ENCODE data around the gene PLEKHM3.
"Not testable (repeated sequence)": the region's sequence is repeated elsewhere in the genome, so short reads cannot be mapped to it uniquely, and the experiment has no call there.

Gene PLEKHM3

DNA sequence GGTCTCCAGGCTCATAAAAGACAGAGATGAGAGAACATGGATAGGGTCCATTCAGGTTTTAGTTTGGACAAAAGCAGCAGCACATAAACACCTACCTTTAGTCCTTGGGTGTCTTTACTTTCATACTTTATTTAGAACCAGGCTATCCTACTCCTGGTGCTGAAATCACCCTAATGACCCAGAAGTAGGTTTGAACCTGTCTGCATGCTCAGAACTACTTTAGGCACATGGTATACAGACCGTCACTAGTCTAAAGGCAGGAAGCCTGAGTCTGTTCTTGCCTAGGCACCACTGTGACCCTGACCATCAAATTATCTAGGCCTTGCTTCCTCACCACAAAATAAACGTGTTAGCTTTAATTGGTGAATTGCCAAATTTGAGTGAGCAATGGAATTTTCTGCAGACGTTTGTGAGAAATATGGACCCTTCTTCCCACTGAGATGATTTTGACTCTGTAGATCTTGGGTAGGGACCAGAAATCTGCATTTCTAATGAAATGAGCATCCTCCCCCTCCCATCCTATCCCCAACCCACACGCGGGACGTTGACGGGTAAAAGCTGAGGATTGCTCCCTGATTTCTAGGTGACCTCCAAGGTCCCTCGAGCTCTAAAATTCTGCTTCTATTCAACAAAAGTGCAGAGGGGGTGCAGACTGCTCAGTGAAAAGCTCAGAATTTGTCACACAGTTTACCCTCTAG, 75.1 kb downstream of the PLEKHM3 start:
- no peak for DNase-seq

DNA sequence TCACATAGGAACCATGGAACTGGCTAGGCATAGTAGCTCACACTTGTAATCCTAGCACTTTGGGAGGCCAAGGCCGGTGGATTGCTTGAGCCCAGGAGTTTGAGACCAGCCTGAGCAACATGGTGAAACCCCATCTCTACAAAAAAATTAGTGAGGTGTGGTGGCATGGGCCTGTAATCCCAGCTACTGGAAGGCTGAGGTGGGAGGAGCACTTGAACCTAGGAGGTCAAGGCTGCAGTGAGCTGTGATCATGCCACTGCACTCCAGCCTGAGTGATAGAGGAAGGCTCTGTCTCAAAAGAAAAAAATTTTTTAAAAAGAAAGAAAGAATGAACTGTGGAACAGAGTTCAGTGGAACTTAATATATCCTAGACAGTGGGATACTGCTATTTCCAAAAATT, 76.1 kb downstream of the PLEKHM3 start:
- DNase-seq: not testable (repeated sequence)

DNA sequence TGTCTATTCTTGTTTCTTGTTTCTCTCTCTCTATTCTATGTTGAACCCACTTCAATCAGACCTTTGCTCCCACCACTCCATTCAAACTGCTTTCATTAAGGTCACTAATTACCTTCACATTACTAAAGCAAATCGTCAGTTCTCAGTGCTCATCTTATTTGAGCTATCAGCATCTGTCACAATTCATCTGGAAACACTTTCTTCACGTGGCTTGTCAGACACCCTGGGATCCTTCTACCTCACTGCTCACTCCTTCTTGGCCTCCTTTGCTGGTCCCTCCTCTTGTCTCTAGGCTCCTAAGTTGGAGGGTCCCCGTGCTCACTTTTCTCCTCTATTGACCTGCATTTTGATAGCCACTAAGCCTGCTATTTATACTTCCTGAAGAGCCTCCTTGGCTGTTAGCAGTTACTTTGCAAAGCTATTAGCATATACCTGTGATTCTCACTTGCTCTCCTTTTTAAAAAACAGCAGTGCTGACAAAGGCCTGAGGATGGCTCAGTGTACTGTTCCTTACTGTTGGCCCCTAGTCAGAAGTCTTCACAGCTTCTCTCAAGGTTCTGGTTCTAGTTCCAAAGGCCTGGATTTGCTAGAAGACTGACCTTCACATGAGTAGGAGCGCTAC, 80.2 kb downstream of the PLEKHM3 start:
- DNase-seq: no peak

DNA sequence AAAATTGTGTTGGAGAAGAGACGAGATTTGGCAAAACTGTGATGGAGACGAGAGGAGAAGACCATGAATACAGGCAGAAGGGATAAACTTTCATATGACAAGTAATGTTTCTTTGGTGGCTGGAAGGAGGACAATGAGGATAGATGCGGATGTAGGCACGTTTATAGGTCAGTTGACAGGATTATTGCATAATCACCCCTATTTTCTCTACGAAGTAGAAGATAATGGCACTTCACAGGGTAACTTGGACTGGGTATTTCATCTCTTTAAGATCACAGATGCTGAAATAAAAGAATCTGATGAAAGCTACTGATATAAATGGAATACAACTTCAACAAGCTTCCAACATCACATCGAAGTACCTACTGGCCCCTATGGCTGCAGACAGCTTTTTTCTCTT, 81.0 kb downstream of the PLEKHM3 start:
- DNase-seq: no peak

DNA sequence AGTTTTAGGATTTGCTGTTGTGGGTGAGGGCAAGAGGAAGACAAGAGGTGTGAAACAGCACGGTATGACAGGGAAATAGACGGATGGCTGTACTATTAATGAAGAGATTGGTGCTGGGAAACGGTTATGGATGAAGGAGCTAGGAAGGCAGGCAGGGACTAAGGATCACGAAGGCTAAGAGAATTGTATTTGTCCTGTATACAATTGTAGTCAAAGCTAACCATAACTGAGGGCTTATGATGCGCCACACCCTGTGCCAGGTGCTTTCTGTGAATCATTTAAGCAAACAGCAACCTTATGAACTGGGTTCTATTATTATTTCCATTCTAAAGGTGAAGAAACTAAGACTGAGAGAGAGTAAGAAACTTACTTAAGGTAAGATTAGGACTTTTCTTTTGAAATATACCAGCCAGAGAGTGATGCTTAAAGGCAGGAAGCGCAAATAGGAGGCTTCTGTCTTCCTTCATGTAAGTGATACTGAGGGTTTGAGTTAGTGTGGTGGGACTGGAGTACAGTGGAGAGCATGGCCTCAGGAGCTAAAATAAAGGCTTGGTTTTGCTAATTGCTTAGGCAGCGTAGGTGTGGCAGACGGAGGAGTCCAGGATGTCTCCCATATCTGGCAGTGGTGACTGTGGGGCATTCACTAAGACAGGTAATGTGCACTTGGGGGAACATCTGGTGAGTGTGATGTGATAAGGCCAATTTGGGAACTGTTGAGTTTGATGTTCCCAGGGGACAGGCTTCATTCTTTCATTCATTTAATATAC, 85.8 kb downstream of the PLEKHM3 start:
- DNase-seq: no peak

DNA sequence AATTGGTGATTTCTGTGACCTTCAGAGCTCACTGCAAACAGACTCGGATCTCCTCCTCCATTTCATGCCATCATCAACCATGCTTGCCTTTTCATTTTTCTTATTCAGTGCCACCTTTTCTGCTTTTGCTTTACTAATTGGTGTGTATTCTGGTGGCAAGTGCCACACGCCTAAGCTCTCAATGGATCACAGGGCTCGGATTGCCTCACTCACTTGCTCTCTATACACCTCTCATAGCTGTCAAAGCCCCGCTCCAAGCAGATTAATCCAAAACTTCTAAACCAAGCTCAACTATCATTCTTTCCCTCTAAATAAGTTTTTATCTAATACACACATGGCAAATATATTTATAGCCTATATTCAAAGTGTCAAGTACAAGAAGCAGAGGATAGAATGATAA, 86.4 kb downstream of the PLEKHM3 start:
- DNase-seq: no peak

DNA sequence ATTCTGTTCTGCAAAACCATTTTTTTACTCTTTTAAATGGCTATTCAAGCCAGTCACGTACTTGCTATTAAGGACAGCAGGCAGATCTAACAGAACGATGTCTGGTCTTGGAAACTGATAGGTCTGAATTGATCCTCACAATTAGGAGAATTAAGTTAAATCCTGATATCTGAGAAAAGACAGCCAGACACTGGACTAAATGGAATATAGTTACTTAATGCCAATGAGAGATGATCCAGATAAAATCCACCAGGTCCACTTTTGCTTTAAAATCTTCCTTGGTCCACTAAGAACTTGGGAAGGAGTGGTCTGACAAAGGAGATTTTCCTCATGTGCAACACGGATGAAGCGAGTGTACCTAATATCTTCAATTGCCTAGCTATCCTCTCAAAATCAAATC, 86.9 kb downstream of the PLEKHM3 start:
- no peak for DNase-seq

DNA sequence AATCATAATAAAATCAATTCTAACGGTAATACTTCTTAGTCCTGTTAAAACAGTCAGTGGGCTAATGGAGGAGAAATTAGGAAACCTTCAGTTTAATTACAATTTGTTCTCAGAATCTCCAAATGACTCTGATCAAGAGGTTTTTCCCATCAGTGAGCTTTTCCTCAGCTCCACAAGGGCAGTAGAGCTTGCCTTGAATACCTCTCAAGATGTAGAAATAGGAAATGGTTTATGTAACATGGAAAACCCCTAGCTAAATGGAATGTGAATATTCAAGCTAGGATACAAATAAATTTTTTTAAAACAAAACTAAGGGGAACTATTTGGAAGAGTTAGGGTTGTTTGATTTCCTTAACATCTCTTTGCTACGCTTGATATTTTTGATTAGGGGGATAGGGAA, 87.5 kb downstream of the PLEKHM3 start:
- DNase-seq: no peak

DNA sequence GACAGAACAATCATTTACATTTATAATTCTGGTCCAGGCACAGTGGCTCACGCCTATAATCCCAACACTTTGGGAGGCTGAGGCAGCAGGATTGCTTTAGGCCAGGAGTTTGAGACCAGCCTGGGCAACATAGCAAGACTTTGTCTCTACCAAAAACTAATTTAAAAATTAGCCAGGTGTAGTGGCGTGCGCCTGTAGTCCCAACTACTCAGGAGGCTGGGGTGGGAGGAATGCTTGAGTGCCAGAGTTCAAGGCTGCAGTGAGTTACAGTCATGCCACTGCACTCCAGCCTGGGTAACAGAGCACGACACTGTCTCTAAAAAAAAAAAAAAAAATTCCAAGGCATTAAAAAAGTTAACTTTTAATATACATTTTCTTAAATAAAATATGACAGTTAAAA, 88.1 kb downstream of the PLEKHM3 start:
- no peak for DNase-seq

DNA sequence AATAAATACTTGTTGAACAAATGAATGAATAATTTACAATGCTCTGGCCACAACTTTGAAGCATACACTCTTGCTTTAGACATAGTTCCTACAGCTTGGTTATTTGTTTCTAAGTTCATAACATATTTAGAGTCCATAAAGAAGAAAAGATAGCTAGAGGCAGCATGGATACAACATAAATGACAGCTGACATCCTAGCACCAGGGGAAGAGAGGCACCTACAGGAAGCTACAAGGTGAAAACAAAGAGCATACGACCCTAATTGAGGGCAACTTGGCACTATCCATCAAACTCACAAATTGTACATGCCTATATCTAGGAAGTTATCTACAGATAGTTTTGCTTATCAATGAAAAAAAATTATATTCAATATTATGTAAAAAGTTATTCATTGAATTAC, 88.9 kb downstream of the PLEKHM3 start:
- DNase-seq: no peak

DNA sequence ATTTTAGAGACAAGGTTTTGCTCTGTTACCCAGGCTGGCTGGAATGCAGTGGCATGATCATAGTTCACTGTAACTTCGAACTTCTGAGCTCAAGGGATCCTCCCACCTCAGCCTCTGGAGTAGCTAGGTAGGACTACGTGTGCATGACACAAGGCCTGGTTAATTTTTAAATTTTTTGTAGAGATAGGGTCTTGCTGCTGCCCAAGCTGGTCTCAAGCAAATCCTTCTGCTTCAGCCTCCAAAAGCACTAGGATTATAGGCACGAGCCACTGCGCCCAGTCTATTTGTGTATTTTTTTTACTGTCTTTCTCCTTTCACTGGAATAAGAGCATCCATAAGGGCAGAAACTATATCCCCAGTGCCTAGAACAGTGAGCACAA, 89.3 kb downstream of the PLEKHM3 start:
- no peak for DNase-seq

DNA sequence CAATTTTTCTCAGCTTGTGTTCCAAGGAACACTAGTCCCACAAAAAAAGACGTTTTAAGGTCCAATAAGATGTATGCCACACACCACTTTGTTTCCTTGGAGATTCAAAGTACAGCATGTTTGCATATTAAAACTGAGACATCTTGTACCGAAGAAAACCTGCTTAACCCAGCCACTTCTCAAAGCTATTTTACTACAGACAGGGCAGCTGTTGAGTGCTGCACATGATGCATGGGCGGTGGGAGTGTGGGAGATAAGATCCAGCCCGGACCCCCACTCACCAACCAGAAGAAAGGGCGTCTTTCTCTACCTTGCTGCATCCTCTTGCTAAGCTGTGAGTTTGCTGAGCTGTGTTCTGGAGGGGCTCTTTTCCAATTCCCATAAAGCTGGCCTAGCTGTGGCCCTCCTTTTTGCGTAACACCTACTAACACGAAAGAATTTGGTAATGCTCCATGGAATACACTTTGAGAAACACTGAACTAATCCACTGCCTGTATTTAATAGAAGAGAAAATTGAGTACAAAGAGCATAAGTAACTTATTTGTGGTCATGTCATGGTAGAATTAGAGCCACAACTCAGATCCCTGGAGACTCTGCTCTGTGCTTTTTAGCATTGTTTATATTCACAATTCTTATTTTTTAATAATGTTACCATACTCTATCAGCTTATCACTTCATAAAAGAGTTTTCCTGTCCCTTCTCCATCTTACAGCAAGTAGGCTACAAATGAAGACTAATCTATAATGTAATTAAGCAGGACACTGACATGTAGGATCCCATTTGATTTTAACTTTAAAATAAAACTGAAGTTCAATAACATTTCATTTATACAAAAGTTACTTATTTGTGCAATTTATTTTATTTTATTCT, 90.0 kb downstream of the PLEKHM3 start:
- no peak for DNase-seq

DNA sequence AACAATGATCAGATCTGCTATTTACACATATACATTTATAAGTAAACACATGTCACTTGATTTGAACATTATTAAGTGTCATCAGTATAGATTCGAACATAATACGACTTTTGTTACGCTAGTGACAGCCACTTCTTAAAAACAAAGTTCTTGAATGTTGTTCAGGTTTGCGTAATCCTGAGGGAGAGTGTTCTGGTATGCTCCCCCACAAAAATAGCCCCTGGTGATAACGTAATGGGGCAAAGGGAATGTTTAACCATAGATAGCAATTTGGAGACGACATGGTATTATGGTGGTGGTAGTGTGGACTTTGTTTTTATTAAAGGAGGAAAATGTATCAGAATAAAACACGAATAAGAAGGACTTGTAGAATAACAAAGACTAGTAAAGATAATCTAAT, 90.6 kb downstream of the PLEKHM3 start:
- no peak for DNase-seq

DNA sequence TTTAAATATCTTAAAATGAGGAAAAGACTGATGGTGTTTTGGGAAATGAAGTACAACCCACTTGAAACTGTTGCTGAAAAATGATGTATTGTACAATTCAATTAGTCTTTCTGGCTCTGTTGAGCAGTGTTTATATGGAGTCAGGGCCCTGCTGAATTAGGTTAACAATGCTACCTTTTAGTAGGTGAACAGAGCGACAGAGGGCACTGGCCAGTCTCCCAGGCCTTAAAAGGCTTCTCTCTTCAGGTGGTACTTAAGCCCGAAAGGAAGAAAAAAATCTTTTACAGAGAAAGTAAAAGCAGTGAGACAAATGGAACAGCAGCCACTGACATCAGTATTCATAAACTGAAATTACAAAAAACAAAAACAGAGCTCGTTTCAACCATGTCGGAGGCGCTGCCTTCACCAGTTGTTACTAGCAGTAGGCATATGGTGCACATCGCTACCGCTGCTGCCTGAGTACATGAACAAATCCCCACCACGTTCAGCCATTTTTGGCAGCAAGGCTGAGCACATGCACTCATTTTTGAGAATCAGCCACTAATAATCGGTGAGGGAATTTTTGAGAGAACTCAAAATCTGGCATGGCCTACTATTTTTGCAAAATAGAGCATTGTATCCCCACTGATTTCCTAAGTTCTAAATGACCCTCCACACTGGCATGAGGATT, 91.8 kb downstream of the PLEKHM3 start:
- DNase-seq: no peak

DNA sequence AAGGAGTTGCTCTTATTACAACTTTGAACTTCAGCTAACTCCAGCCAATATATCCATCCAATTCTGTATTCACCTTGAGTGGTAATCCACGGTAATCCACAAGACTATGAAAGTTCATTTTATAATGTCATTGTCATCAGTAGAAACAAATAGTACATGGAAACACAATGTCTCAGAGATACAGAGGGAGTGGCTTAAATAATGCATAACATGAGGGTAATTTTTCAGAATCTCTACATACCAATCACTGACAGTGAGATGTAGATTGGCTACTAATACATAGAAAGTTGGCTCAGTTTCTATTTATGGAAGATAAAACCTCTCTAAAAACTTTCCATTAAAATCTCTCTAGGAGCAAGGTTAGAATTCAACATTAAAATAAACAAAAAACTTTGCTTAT, 93.2 kb downstream of the PLEKHM3 start:
- DNase-seq: no peak

DNA sequence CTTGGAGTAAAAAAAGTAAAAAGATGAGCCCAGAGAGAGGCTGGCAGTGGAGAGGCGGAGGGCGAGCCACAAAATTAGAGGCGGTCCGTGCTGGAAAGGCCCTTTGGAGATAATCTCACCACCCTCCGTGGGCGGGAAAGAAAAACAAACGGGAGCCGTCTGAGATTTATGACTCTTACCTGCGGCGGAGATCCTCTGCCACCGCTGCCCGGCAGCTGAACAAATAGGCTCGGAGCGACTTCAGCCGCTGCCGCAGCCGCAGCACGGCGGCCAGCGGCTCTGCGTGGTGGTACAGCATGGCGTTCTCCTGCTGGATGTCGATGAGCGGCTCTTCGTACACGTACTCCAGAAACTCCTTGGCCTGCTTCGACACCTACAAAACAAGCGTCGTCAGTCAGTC, 94.6 kb downstream of the PLEKHM3 start:
- DNase-seq: no peak

DNA sequence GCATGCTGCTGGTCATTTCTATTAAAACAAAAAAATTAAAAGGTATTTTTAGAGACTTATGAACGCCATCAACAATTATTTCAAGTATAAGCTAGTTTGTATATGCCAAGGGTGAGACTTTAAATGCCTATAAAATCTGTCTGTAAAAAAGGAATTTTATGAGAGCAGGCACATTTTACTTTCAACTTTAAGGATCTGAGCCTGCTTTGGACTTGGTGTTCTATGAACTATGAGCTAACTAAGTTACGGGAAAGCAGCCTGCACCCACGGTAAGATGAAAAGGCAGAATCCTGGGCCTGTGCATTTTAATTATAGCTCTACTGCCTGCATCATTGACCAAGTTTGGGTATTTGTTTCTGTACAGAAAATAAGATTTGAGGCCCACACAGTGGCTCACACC, 95.4 kb downstream of the PLEKHM3 start:
- DNase-seq: no peak

DNA sequence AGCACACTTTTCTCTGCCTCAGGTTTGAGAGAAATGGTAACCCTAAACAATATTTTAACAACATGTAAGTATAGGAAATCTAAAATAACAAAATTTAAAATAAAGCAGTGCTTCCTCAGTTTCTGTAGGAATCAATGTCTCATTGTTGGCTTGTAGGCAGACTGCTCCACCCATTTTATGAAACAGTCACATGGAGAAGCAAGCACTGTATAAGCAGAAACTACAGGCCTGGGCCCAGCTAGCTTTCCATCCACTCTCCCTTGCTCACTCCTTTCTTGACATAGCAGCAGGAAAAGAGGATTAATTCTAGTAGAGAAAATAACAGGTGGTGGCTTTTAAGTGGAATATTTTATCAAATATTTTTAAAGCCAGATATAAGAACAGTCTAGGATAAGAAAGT, 97.2 kb downstream of the PLEKHM3 start:
- no peak for DNase-seq

DNA sequence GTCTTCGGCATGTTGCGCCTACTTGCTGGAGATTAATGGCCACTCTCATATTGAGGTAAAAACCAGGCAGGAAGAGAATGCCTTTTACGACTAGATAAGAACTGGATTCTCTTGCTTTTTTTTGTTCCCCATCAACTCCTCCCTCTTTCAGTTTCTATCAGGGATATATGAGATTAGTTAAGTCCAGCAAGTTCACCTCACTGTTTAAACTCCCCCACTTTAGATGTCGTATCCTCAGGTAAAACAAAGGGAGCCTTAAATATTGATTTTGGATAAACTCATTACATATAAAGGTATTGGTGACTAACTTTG, 98.4 kb downstream of the PLEKHM3 start:
- DNase-seq: no peak

DNA sequence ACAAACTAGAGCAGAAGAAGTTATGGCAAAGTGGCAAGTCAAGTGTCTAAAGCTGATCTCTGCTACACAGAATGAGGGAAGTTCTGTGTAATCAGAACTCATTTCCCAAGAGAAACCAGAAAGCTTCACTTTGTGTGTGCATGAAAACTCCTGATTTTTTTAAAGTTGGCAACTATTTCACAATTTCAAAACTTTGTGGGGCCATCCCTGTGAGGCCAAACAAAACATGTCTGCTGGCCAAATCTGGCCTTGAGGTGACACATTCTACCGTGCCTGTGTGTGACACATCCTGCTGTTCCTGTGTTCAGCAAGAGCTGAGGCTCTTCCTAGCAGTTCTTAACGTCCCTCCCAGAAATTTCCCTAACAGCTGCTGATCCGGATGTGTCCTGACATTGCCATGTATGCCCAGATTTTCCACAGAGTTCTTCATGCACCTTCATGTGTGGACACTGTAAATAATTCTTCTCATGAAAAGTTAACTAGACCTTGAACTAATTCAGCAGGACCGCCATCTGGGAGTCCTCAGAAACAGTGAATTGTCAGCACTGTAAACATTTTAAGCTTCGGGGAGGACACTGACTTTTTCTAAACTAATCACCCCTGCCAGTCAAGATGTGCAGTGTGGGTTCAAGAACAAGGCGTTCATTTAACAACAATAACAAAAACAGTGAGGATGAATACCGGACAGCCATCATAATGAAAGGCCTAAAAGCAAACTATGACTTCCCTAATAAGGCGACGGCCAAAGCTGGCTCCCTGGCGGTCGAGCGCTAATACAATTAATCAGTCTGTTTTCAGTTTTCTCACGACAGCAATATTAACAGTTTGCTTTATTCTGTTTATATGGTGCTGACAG, 99.0 kb downstream of the PLEKHM3 start:
- no peak for DNase-seq

DNA sequence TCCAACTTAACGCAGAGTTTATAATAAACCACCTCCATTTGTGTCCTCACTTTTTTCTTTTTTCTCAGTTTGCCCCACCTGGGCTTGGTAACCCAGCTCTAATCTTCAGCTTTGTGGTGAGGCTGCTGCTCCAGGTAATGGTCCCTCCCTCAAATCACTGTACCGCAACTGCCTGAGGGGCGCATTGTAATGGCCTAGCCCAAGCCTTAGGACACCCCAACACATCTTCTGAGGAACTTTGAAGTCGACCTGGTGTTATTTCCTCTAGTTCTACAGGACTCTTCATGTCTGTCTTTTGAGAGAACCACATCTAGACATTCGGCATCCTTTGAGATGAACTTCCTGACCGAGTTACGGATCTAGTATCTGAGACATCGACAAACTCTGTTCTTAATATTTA, 99.7 kb downstream of the PLEKHM3 start:
- DNase-seq: no peak

DNA sequence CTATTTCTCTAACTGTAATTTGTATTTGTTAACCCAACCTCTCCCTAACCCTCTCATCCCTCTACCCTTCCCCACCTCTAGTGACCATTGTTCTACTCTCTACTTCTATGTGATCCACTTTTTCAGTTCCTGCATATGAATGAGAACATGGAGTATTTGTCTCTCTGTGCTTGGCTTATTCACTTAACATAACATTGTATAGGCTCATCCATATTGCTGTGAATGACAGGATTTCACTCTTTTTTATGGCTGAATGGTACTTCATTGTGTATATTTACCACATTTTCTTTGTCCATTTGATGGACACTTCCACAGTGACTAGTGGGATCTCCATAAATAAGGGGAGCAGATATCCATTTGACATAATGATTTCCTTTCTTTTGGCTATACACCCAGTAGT, 103.7 kb downstream of the PLEKHM3 start:
- DNase-seq: no peak

Data from activated CD4-positive, alpha-beta T cell treated with anti-CD3 and anti-CD28 coated beads, Interleukin-2, amount 50 U/mL, for 16 hours (primary cell).